HepG2 (cell line): ENCODE results near the gene SELENOW. TPM values are rescaled to one million over a fixed set of nuclear protein-coding genes. Genes with fewer than 3 reads are reported as not detected.

Experiments
- ATAC-seq: fragments of 200-7000 bp; cut with Tn5 transposase; 3 replicates; pipeline ENCODE4 v1.9.1; 2020; ENCODE audit warnings: mild to moderate bottlenecking, moderate library complexity
- BruUV-seq: library from RNA; stranded (reverse); fragments of 400-500 nt; replicated peaks from 2 replicates; lab custom pipeline; 2021; lab: Mats Ljungman, UMichigan
- CTCF ChIA-PET: fragments of 300-600 bp; formaldehyde crosslinking; extraction: SDS; loops from one replicate; lab custom pipeline; 2021; ENCODE audit warnings: low total read pairs, inconsistent platforms, low intra/inter-chr PET ratio; lab: Yijun Ruan, JAX
- POLR2A ChIA-PET: fragments of 350-600 bp; sonication (Branson Sonifier 250); formaldehyde crosslinking; loops from one replicate; lab custom pipeline; 2020; ENCODE audit warnings: antibody characterized with exemption, inconsistent platforms; lab: Yijun Ruan, JAX
- DNase-seq: peaks from one replicate; pipeline ENCODE4 v3.0.0-alpha.2; 2015; ENCODE audit warnings: low spot score
- FAIRE-seq: peaks from 3 replicates; lab custom pipeline; 2011; peaks lifted over from hg19 to GRCh38; lab: Jason Lieb, UNC
- H2AFZ ChIP-seq: one replicate; pipeline ENCODE4 v1.6.1; 2011; ENCODE audit warnings: low read length, inconsistent platforms
- H3K27ac ChIP-seq: fragments of 300-600 bp; 3 replicates; pipeline ENCODE4 v1.8.0; 2011; ENCODE audit warnings: mixed run types, mild to moderate bottlenecking, mixed read lengths, low read length, inconsistent platforms; ENCODE audit not compliant: insufficient read depth; ENCODE audit errors: extremely low read length
- H3K27me3 ChIP-seq, 2 experiments: fragments of 200-600 bp in 1 of 2; 2 replicates in 1 of 2; 3 replicates in 1 of 2; pipeline versions ENCODE4 v1.6.0 to v1.8.0; 2011; ENCODE audit warnings: low read length in 2 of 2, mild to moderate bottlenecking in 2 of 2, moderate library complexity in 2 of 2, inconsistent platforms in 1 of 2; ENCODE audit not compliant: insufficient read depth in 2 of 2, control insufficient read depth in 1 of 2
- H3K36me3 ChIP-seq, 2 experiments: fragments of 200-600 bp in 1 of 2; replicated peaks in 1 of 2; 2 replicates in 1 of 2; 3 replicates in 1 of 2; pipeline versions ENCODE4 v1.5.1 to v1.8.0; 2011; ENCODE audit warnings: low read length in 2 of 2, inconsistent platforms in 1 of 2; ENCODE audit not compliant: insufficient read depth in 2 of 2, control insufficient read depth in 1 of 2
- H3K4me1 ChIP-seq: 2 replicates; pipeline ENCODE4 v1.5.1; 2012; ENCODE audit warnings: low read length, inconsistent platforms; ENCODE audit not compliant: insufficient read depth
- H3K4me2 ChIP-seq: 2 replicates; pipeline ENCODE4 v1.6.0; 2011; ENCODE audit warnings: low read depth, low read length, inconsistent platforms
- H3K4me3 ChIP-seq, 3 experiments: fragments of 200-600 bp in 1 of 3; sonication (generic), shearing (Covaris generic) in 1 of 3; replicated peaks in 1 of 3; 2 replicates each; pipeline ENCODE4 v1.5.1; 2011 to 2016; ENCODE audit warnings: low read length in 3 of 3, inconsistent platforms in 2 of 3, low read depth in 2 of 3, mild to moderate bottlenecking in 2 of 3, control low read depth in 1 of 3, mixed read lengths in 1 of 3; ENCODE audit not compliant: insufficient read depth in 1 of 3
- H3K79me2 ChIP-seq: one replicate; pipeline ENCODE4 v1.6.1; 2011; ENCODE audit warnings: low read length, inconsistent platforms; ENCODE audit not compliant: insufficient read depth
- H3K9ac ChIP-seq: 2 replicates; pipeline ENCODE4 v1.6.0; 2011; ENCODE audit warnings: mild to moderate bottlenecking, low read depth, low read length, inconsistent platforms; ENCODE audit not compliant: insufficient read depth
- H3K9me3 ChIP-seq: 2 replicates; pipeline ENCODE4 v1.5.1; 2012; ENCODE audit warnings: mild to moderate bottlenecking, low read length
- H4K20me1 ChIP-seq: 2 replicates; pipeline ENCODE4 v1.6.0; 2011; ENCODE audit warnings: inconsistent platforms, mild to moderate bottlenecking, low read length, moderate library complexity; ENCODE audit not compliant: insufficient read depth
- IKZF4 ChIP-seq: sonication (generic); formaldehyde crosslinking; IDR thresholded peaks from 2 replicates; pipeline ENCODE4 v1.5.1; 2020; ENCODE audit warnings: borderline replicate concordance, mild to moderate bottlenecking, low read depth, missing genetic modification reagents; ENCODE audit errors: not compliant biosample characterization
- MATR3 ChIP-seq: sonication (generic); formaldehyde crosslinking; IDR thresholded peaks from 2 replicates; pipeline ENCODE4 v1.4.0; 2020; ENCODE audit warnings: missing genetic modification reagents
- MIER2 ChIP-seq: IDR thresholded peaks from 2 replicates; pipeline ENCODE4 v1.6.1; 2016; ENCODE audit warnings: missing biosample characterization, missing genetic modification reagents
- NFRKB ChIP-seq: fragments of 450-650 bp; IDR thresholded peaks from 2 replicates; pipeline ENCODE4 v1.6.1; 2017
- PHF20 ChIP-seq: sonication (generic); formaldehyde crosslinking; IDR thresholded peaks from 2 replicates; pipeline ENCODE4 v1.5.0; 2020; ENCODE audit warnings: mild to moderate bottlenecking, missing genetic modification reagents
- RARA ChIP-seq: IDR thresholded peaks from 2 replicates; pipeline ENCODE4 v1.6.1; 2016; ENCODE audit warnings: missing genetic modification reagents, missing compliant biosample characterization
- TEAD3 ChIP-seq: optimal IDR thresholded peaks from 2 replicates; pipeline ENCODE3; 2016; ENCODE audit warnings: borderline replicate concordance
- ZBTB7A ChIP-seq: sonication (generic); formaldehyde crosslinking; IDR thresholded peaks from 2 replicates; pipeline ENCODE4 v1.8.0; 2022; ENCODE audit warnings: mild to moderate bottlenecking, missing genetic modification reagents
- ZNF558 ChIP-seq: sonication (generic); formaldehyde crosslinking; IDR thresholded peaks from 2 replicates; pipeline ENCODE4 v1.9.0; 2022; ENCODE audit warnings: mild to moderate bottlenecking, missing genetic modification reagents, borderline replicate concordance
- ZNF567 ChIP-seq: sonication (generic); formaldehyde crosslinking; IDR thresholded peaks from 2 replicates; pipeline ENCODE4 v1.8.1; 2023; ENCODE audit warnings: mild to moderate bottlenecking, missing genetic modification reagents, borderline replicate concordance
- ZNF652 ChIP-seq: IDR thresholded peaks from 2 replicates; pipeline ENCODE4 v1.6.1; 2016; ENCODE audit warnings: low read depth, borderline replicate concordance
- WGBS: methylation state at CpG from one replicate; pipeline ENCODE4 v1.1.6; 2017; ENCODE audit warnings: low lambda C conversion rate; 5-methylcytosine and 5-hydroxymethylcytosine counted together
- in situ Hi-C: cut with HindIII; loops from 2 replicates; pipeline ENCODE4 v1.10.0; 2017; ENCODE audit warnings: low pct_unique_long_range_greater_than_20kb; ENCODE audit not compliant: extremely low pct_ligation_motif_present
- intact Hi-C: fragments of 100-400 bp; cut with micrococcal nuclease; formaldehyde crosslinking; loops from one replicate; pipeline ENCODE4 v1.10.0; 2022; ENCODE audit not compliant: unreplicated experiment
- polyA plus RNA-seq, 8 experiments: library from polyadenylated mRNA; depleted of rRNA in 3 of 8; stranded (reverse) in 7 of 8; unstranded in 1 of 8; fragments of >200 nt; fragmentation: Illumina TruSeq in 4 of 8; extraction: Trizol in 4 of 8; gene quantifications; 2 replicates each; pipeline versions ENCODE4 v1.2.1 to v1.2.3, GENCODE V29; 2011 to 2016; ENCODE audit warnings: low read depth in 4 of 8, missing spikeins in 1 of 8, mixed read lengths in 1 of 8; ENCODE audit not compliant: insufficient read depth in 1 of 8
- total RNA-seq, 5 experiments: library from RNA; depleted of rRNA; stranded (reverse); fragments of >200 nt; fragmentation: Illumina TruSeq; extraction: Trizol; gene quantifications; 2 replicates each; pipeline ENCODE4 v1.2.3, GENCODE V29; 2016; ENCODE audit warnings: low read depth in 1 of 5
- TF ChIP-seq, protein P1 (sequence below): sonication (generic); formaldehyde crosslinking; IDR thresholded peaks from 2 replicates; pipeline ENCODE4 v1.5.0; 2020; ENCODE audit warnings: mild to moderate bottlenecking, missing genetic modification reagents, moderate library complexity
- TF ChIP-seq, protein P2 (sequence below): sonication (generic); formaldehyde crosslinking; IDR thresholded peaks from 2 replicates; pipeline ENCODE4 v1.9.0; 2021; ENCODE audit warnings: missing genetic modification reagents, borderline replicate concordance
- TF ChIP-seq, protein P3 (sequence below): IDR thresholded peaks from 2 replicates; pipeline ENCODE4 v1.6.1; 2016; ENCODE audit warnings: mild to moderate bottlenecking
- TF ChIP-seq, protein P4 (sequence below): sonication (generic); formaldehyde crosslinking; IDR thresholded peaks from 2 replicates; pipeline ENCODE4 v1.4.0; 2020; ENCODE audit warnings: missing genetic modification reagents, borderline replicate concordance

Gene SELENOW
- total and polyA plus RNA-seq, 2 of the 13 experiments (the other 11 are each of a cell fraction or from before 2014, with no cell fraction given) = 50.3 to 64.7 TPM

DNA sequence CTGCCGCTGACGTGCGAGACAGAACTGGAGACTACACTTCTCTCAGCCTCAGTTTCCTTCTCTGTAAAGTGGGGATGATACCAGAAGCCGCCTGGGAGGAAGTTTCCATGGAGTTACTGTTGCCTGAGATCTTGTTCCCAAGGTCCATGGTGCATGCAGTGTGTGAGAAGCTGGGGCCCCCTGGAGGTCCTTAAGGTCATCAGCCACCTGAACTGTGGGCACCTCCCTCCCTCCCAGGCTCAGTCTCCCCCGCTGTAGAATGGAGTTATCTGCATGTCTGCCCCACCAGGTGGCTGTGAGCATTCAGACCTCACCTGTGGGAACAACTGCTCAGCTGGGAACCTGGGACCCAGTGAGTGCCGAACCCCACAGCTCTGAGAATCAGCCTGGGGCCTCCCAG lies 45.9 kb downstream of the SELENOW start (continued):
- TF ChIP-seq, protein P1, sequence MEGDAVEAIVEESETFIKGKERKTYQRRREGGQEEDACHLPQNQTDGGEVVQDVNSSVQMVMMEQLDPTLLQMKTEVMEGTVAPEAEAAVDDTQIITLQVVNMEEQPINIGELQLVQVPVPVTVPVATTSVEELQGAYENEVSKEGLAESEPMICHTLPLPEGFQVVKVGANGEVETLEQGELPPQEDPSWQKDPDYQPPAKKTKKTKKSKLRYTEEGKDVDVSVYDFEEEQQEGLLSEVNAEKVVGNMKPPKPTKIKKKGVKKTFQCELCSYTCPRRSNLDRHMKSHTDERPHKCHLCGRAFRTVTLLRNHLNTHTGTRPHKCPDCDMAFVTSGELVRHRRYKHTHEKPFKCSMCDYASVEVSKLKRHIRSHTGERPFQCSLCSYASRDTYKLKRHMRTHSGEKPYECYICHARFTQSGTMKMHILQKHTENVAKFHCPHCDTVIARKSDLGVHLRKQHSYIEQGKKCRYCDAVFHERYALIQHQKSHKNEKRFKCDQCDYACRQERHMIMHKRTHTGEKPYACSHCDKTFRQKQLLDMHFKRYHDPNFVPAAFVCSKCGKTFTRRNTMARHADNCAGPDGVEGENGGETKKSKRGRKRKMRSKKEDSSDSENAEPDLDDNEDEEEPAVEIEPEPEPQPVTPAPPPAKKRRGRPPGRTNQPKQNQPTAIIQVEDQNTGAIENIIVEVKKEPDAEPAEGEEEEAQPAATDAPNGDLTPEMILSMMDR (CRISPR knock-in tag) = no peak; the same call in 1 of the 2 replicates
- TF ChIP-seq IKZF4 (CRISPR knock-in tag) = no peak
- no peak for TF ChIP-seq NFRKB
- TF ChIP-seq RARA (CRISPR knock-in tag) = no peak
- TF ChIP-seq ZBTB7A = no peak

DNA sequence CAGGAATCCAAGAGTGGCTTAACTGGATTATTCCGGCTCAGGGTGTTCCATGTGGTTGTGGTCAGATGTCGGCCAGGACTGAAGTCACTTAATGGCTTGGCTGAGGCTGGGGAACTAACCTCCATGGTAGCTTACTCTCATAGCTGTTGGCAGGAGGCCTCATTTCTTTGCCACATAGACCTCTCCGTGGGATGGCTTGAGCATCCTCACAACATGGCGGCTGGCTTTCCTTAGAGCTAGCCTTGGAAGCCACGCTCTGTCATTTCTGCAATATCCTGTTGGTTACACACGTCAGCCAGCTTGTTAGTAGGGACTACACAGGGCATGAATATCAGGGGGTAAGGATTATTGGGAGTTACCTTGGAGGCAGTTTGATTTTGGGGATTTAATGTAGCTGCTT lies 48.3 kb downstream of the SELENOW start:
- 0 out of 5 replicates have a peak, but pooled peaks cover 0 to 5% of the 10 kb centered on the region in 2 experiments for H3K27me3 ChIP-seq
- ATAC-seq (no peak), FAIRE-seq (no peak), DNase-seq (no peak)
- 54% methylated on average over 6 of the region's 6 CpGs for WGBS
- H3K36me3 ChIP-seq = no peaks in the 10 kb centered on the region
- H4K20me1 ChIP-seq = no peaks in the 10 kb centered on the region
- H3K4me3 ChIP-seq = no peak overlapping the region
- CTCF ChIA-PET = no interaction called here
- H3K79me2 ChIP-seq = no peaks in the 10 kb centered on the region
- H3K9me3 ChIP-seq = no peaks in the 10 kb centered on the region
- POLR2A ChIA-PET = no interaction called here
- no peak overlapping the region for H3K4me2 ChIP-seq
- peaks cover 16% of the 10 kb centered on the region; the same call in 1 of the 2 replicates for H3K4me1 ChIP-seq
- H3K9ac ChIP-seq = no peak overlapping the region
- BruUV-seq = no TSS peak
- no peak overlapping the region for H2AFZ ChIP-seq
- in situ Hi-C loops = no loop called here
- no peak overlapping the region for H3K27ac ChIP-seq
- intact Hi-C loops = no loop called here
- TF ChIP-seq MATR3 (no peak), TEAD3 (CRISPR knock-in tag) (no peak), PHF20 (CRISPR knock-in tag) (no peak), MIER2 (CRISPR knock-in tag) (no peak), ZNF652 (CRISPR knock-in tag) (no peak), ZNF567 (no peak), ZNF558 (CRISPR knock-in tag) (no peak)
- TF ChIP-seq, protein P2, sequence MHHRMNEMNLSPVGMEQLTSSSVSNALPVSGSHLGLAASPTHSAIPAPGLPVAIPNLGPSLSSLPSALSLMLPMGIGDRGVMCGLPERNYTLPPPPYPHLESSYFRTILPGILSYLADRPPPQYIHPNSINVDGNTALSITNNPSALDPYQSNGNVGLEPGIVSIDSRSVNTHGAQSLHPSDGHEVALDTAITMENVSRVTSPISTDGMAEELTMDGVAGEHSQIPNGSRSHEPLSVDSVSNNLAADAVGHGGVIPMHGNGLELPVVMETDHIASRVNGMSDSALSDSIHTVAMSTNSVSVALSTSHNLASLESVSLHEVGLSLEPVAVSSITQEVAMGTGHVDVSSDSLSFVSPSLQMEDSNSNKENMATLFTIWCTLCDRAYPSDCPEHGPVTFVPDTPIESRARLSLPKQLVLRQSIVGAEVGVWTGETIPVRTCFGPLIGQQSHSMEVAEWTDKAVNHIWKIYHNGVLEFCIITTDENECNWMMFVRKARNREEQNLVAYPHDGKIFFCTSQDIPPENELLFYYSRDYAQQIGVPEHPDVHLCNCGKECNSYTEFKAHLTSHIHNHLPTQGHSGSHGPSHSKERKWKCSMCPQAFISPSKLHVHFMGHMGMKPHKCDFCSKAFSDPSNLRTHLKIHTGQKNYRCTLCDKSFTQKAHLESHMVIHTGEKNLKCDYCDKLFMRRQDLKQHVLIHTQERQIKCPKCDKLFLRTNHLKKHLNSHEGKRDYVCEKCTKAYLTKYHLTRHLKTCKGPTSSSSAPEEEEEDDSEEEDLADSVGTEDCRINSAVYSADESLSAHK (CRISPR knock-in tag) = no peak
- TF ChIP-seq, protein P3, sequence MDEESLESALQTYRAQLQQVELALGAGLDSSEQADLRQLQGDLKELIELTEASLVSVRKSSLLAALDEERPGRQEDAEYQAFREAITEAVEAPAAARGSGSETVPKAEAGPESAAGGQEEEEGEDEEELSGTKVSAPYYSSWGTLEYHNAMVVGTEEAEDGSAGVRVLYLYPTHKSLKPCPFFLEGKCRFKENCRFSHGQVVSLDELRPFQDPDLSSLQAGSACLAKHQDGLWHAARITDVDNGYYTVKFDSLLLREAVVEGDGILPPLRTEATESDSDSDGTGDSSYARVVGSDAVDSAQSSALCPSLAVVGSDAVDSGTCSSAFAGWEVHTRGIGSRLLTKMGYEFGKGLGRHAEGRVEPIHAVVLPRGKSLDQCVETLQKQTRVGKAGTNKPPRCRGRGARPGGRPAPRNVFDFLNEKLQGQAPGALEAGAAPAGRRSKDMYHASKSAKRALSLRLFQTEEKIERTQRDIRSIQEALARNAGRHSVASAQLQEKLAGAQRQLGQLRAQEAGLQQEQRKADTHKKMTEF (CRISPR knock-in tag) = no peak
- TF ChIP-seq, protein P4, sequence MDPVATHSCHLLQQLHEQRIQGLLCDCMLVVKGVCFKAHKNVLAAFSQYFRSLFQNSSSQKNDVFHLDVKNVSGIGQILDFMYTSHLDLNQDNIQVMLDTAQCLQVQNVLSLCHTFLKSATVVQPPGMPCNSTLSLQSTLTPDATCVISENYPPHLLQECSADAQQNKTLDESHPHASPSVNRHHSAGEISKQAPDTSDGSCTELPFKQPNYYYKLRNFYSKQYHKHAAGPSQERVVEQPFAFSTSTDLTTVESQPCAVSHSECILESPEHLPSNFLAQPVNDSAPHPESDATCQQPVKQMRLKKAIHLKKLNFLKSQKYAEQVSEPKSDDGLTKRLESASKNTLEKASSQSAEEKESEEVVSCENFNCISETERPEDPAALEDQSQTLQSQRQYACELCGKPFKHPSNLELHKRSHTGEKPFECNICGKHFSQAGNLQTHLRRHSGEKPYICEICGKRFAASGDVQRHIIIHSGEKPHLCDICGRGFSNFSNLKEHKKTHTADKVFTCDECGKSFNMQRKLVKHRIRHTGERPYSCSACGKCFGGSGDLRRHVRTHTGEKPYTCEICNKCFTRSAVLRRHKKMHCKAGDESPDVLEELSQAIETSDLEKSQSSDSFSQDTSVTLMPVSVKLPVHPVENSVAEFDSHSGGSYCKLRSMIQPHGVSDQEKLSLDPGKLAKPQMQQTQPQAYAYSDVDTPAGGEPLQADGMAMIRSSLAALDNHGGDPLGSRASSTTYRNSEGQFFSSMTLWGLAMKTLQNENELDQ (CRISPR knock-in tag) = no peak
